ENCODE measurements around the gene HLA-DMB.

HLA-DMB gene

DNA sequence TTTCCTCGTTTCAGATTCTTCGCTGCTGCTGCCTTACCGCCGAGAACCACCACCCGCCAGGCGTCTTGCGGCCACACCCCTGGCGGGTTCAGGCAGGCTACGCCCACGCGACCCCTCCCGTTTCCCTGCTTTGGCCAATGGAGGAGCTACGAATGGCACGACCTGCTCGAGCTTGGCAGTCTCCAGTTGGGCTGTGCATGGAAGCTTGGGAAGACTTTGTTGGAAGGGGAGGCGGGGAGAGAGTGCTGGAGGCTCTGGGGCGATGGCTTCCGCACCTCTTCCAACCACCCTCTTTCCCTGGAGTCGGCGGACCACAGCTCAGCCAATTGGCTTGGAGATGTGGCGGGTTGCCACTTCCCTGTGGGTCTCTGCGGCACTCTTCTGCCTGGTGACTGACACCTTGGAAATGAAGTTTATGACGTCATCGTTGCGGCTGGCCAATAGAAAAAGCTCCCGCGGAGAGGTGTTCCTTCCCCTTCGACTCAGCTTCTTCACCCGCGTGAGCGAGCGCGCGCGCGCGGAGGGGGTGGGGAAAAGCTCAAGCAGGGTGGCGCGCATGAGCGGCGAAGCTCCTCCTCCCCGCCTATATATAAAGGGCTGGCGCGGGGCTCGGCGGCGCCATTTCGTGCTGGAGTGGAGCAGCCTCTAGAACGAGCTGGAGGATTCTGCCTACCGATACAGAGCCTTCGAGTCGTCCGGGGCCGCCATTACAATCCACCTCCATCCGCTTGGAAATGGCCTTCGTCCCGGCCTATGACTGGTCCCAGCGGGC lies 30.9 kb upstream of the HLA-DMB start:
- peak; percentile 100 for DNase-seq (ENCODE audit: low read depth)

DNA sequence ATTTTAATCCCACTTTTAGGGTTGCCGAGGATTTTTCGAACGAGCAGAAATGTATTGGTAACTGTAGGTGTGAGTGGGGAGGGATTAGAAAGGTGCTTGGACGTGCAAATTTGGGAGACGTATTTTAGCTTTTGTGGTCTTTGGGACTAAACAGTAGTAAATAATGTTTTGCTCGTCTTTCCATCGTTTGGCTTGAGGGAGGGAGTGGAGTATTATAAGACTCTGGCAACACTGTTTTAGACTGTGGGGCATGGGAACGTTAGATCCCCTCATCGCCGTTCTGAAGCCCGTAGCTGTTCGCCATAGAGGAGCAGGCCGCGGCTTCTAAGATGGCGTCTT lies 30.4 kb upstream of the HLA-DMB start:
- no peak for DNase-seq (ENCODE audit: low read depth)

GRCh38 chr6:32970413-32971241 lies 29.8 kb upstream of the HLA-DMB start:
- peak; percentile 61 for DNase-seq (ENCODE audit: low read depth)

DNA sequence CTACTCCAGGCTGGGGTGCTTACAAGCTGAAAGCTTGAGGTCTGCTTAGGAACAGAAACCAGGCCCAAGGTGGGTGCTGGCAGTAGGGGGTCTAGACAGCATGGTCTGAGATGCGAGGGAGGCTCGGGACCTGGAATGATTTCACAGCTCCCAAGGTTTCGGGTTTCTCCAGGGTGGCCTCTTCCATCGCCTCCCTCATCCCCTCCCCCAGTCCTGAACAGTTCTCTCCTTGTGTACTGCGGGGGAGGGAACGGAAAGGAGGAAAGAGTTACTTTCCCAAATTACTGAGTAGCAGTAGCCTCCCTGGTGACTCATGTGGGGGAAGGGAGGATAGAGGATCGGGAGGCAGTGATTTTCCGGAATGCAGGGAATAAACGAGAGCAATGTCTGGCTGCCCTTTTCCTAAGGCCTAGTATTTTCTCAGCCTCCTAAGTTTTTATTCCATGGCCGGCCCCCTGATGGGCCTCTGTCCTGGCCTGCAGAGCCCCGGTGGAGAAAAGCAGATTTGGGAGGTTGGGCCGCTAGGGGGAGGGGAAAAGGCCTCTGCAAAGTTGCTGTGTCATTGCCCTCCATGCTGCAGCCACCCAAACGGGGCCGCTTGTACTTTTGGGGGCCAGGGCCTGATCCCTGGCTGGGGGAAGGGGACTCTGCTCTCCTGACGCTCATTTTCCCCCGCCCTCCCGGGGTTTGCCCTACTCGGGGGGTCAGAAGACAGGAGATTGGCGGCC lies 29.0 kb upstream of the HLA-DMB start:
- peak; percentile 55 for DNase-seq (ENCODE audit: low read depth)

- DNase-seq (ENCODE audit: low read depth) = peak; percentile 27
Observed at GRCh38 chr6:32968867-32969684, 28.2 kb upstream of the HLA-DMB start.

- DNase-seq (ENCODE audit: low read depth) = peak; percentile 96
Observed at GRCh38 chr6:32968093-32968866, 27.5 kb upstream of the HLA-DMB start, which contains the start of gene BRD2. TSS of gene BRD2 (plus strand) at chr6:32968594. CDS start at chr6:32972899, 4,305 bp downstream.

DNA sequence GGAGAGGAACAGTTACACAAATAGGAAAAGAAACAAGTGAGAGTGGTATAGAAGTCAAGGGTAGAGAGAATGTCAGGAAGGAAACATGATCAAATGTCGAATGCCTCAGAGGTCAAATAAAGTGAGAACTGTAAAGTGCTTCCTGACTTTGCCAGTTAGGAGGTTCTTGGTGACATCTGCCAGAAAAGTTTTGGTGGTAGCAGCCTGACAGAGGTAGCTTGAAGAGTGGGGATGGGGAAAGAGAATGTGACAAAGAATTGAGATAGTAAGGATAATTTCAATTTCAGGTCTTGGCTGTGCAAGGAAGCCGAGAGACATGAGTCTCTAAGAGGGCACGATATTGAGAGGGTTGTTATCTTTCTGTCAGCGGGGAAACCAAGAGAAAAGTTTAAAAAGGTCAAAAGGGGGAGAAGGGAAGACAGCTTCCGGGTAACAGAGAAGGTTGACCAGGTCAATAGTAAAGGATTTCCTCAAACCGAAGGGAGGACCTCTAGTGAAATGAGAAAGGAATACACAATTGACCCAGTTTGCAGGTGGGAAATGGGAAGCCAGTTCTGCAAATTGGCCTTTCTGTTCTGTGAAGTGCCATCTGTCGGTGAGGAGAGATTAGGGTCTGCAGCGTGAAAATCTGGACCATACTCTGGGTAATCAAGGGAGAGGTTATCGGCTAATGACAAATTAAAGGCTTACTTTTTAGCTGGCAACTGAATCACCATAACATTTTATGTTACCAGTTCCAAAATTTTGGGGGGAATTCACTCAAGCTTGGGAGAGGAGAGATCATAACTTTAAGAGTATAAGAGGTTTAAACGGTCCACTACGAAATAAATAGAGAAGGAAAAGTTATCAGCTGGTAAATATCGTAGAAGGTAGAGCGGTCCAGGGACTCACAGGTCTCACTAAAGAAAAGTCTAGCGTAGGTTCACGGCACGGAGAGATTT lies 26.6 kb upstream of the HLA-DMB start:
- no peak for DNase-seq (ENCODE audit: low read depth)

DNA sequence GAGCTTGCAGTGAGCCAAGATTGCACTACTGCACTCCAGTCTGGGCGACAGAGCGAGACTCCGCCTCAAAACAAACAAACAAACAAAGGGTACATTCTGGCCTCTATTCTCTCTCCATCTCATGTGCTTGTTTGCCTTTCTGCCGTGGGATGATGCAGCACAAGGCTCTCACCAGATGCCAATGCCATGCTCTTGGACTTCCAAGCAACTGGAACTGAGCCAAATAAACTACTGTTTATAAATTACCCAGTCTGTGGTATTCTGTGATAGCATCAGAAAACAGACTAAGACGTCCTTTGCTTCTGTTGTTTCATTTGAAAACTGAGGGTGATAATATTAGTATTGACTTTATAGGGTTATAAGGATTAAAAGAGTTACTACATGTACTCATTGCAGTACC lies 23.9 kb upstream of the HLA-DMB start:
- DNase-seq (ENCODE audit: low read depth) = no peak

DNA sequence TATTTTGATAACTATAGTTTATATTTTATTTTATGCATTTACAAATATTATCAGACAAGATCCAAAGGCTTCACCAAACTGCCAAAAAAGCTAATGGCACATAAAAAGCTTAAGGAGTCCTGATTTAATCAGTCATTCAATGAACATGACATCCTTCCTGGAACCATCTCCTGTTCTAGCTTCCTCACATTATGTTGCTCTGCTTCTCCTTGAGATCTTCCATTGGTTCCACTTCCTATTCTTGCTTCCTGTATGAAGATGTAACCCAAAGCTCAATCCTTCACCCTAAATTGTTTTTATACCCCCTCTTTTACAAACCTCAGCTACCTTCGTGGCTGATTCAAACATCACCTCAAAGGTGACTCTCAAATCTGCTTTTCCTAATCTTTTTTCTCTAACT lies 23.0 kb upstream of the HLA-DMB start:
- DNase-seq (ENCODE audit: low read depth) = no peak

GRCh38 chr6:32962213-32962826 lies 21.5 kb upstream of the HLA-DMB start:
- no peak for DNase-seq (ENCODE audit: low read depth)

DNA sequence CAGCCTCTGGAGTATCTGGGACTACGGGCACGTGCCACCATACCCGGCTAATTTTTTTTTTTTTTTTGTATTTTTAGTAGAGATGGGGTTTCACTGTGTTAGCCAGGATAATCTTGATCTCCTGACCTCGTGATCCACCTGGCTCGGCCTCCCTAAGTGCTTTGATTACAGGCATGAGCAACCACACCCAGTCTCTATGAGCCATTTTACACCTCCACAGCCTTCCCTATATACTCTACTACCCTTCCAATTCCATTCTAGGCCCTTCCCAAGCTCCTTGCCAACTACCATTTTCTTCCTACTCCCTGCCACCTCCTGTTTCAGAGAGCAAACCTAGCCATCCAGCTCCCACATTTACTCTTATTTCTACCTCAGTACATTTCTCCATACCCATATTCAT lies 19.7 kb upstream of the HLA-DMB start:
- DNase-seq (ENCODE audit: low read depth) = no peak

GRCh38 chr6:32956176-32956575 lies 15.3 kb upstream of the HLA-DMB start:
- no peak for DNase-seq (ENCODE audit: low read depth)

- DNase-seq (ENCODE audit: low read depth) = no peak
Observed at GRCh38 chr6:32954986-32955802, 14.4 kb upstream of the HLA-DMB start.

DNA sequence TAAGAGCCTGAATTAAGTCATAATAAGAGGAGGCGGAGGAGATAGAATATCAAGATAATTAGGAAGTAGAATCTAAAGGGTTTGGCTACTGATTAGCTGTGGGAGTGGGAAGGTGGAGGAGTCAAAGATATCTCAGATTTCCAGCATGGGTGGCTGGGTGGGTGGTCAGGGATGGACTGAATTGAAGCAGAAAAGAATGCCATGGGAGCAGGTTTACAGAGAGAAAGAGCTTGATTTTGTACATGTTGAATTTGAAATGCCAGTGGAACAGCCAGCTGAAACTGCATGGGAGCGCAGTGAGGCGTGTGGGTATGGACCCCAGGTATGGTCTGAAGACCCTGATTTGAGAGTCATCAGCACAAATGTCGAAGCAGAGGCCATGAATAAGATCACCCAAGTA lies 13.4 kb upstream of the HLA-DMB start:
- no peak for DNase-seq (ENCODE audit: low read depth)

- no peak for DNase-seq (ENCODE audit: low read depth)
Observed at GRCh38 chr6:32953775-32954174, 12.9 kb upstream of the HLA-DMB start.

- DNase-seq (ENCODE audit: low read depth) = peak; percentile 49
Observed at GRCh38 chr6:32952817-32953739, 12.2 kb upstream of the HLA-DMB start, which contains the start of gene HLA-DMA. TSS of gene HLA-DMA (minus strand) at chr6:32953097. CDS start at chr6:32953036, 61 bp downstream.

GRCh38 chr6:32950449-32950848 lies 9.6 kb upstream of the HLA-DMB start:
- DNase-seq (ENCODE audit: low read depth) = no peak
